HG02763 (cell line): Measurements from ENCODE around the gene SLIT3.

ENCODE experiments used
- ATAC-seq: cut with Tn5 transposase; IDR thresholded peaks from one replicate; pipeline ENCODE4 v1.9.1; 2021; ENCODE audit warnings: mild to moderate bottlenecking, moderate library complexity; ENCODE audit not compliant: unreplicated experiment

The SLIT3 gene

GRCh38 chr5:168943091-168943884 lies 357.7 kb downstream of the SLIT3 start:
- ATAC-seq: no peak

- no peak for ATAC-seq
Observed at GRCh38 chr5:168941901-168942300, 359.0 kb downstream of the SLIT3 start.

GRCh38 chr5:168940712-168941111 lies 360.2 kb downstream of the SLIT3 start:
- no peak for ATAC-seq

GRCh38 chr5:168939887-168940544 lies 360.9 kb downstream of the SLIT3 start:
- no peak for ATAC-seq

GRCh38 chr5:168939156-168939800 lies 361.7 kb downstream of the SLIT3 start:
- no peak for ATAC-seq

GRCh38 chr5:168936511-168936910 lies 364.4 kb downstream of the SLIT3 start:
- no peak for ATAC-seq

- ATAC-seq: no peak
Observed at GRCh38 chr5:168935183-168935582, 365.8 kb downstream of the SLIT3 start.

- ATAC-seq: no peak
Observed at GRCh38 chr5:168934169-168934568, 366.8 kb downstream of the SLIT3 start.

GRCh38 chr5:168932400-168933189 lies 368.3 kb downstream of the SLIT3 start:
- ATAC-seq: no peak

GRCh38 chr5:168931638-168932345 lies 369.1 kb downstream of the SLIT3 start:
- ATAC-seq: no peak

- no peak for ATAC-seq
Observed at GRCh38 chr5:168929656-168930055, 371.3 kb downstream of the SLIT3 start.

GRCh38 chr5:168925160-168925559 lies 375.8 kb downstream of the SLIT3 start:
- ATAC-seq: no peak

- ATAC-seq: no peak
Observed at GRCh38 chr5:168921147-168921866, 379.6 kb downstream of the SLIT3 start.

- ATAC-seq: no peak
Observed at GRCh38 chr5:168920019-168920810, 380.7 kb downstream of the SLIT3 start.

GRCh38 chr5:168917947-168918600 lies 382.9 kb downstream of the SLIT3 start:
- no peak for ATAC-seq

- no peak for ATAC-seq
Observed at GRCh38 chr5:168916852-168917251, 384.1 kb downstream of the SLIT3 start.

- ATAC-seq: no peak
Observed at GRCh38 chr5:168916266-168916665, 384.7 kb downstream of the SLIT3 start.

GRCh38 chr5:168914491-168914890 lies 386.4 kb downstream of the SLIT3 start:
- ATAC-seq: no peak

GRCh38 chr5:168910874-168911273 lies 390.1 kb downstream of the SLIT3 start:
- ATAC-seq: no peak
